Measurements from ENCODE around the gene ZNF726.

DNA sequence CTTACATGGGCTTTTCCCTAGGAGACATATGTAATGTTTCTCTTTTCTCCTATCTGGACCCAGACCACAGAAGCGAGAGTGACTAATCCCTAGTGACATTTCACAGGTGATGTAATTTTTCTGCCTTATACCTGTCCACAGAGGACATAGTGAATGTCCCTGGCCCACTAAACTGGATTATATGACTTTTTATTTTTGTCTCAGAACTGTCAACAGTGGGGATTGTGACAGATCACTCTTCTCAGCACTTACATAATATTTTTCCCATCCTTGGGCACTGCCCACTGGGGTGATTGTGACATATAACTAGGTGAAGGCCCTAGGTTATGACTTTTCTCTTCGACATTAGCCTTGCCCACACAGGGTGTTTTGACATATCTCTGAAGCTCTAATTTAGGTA is 7.9 kb upstream of the ZNF726 start:
- TF ChIP-seq, protein P1, sequence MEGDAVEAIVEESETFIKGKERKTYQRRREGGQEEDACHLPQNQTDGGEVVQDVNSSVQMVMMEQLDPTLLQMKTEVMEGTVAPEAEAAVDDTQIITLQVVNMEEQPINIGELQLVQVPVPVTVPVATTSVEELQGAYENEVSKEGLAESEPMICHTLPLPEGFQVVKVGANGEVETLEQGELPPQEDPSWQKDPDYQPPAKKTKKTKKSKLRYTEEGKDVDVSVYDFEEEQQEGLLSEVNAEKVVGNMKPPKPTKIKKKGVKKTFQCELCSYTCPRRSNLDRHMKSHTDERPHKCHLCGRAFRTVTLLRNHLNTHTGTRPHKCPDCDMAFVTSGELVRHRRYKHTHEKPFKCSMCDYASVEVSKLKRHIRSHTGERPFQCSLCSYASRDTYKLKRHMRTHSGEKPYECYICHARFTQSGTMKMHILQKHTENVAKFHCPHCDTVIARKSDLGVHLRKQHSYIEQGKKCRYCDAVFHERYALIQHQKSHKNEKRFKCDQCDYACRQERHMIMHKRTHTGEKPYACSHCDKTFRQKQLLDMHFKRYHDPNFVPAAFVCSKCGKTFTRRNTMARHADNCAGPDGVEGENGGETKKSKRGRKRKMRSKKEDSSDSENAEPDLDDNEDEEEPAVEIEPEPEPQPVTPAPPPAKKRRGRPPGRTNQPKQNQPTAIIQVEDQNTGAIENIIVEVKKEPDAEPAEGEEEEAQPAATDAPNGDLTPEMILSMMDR (IDR thresholded peaks at IDR 0.05), result no peak
- no peak for TF ChIP-seq NR3C1 (CRISPR knock-in tag; conservative IDR thresholded peaks at IDR 0.05; ENCODE audit: low read depth)
- TF ChIP-seq, protein P2, sequence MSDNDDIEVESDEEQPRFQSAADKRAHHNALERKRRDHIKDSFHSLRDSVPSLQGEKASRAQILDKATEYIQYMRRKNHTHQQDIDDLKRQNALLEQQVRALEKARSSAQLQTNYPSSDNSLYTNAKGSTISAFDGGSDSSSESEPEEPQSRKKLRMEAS (CRISPR knock-in tag; IDR thresholded peaks at IDR 0.05), result no peak
- TF ChIP-seq E2F1 (CRISPR knock-in tag; IDR thresholded peaks at IDR 0.05), result no peak
- TF ChIP-seq CREB1 (CRISPR knock-in tag; IDR thresholded peaks at IDR 0.05), result no peak
- no peak for TF ChIP-seq ZNF263 (CRISPR knock-in tag; IDR thresholded peaks at IDR 0.05; ENCODE audit: low read depth)
